Kidney (tissue), 14 donors: ENCODE data around the gene LCE1A. TPM values are rescaled to one million over a fixed set of nuclear protein-coding genes. Genes with fewer than 3 reads are reported as not detected.

ENCODE experiments used
- DNase-seq, 5 donors: peaks; one replicate each; pipeline ENCODE4 v3.0.0-alpha.2; 2013 to 2020
- FAIRE-seq: peaks from 2 replicates; lab custom pipeline; 2012; peaks lifted over from hg19 to GRCh38; lab: Jason Lieb, UNC
- H3K27ac ChIP-seq, 2 donors: one replicate each; pipeline ENCODE4 v1.7.0; 2013; ENCODE audit warnings: low read depth in 2 of 2, low read length in 2 of 2, inconsistent platforms in 1 of 2
- H3K27me3 ChIP-seq: one replicate; pipeline ENCODE4 v1.7.1; 2013; ENCODE audit warnings: low read length, inconsistent platforms; ENCODE audit not compliant: control insufficient read depth, insufficient read depth
- H3K36me3 ChIP-seq, 3 donors: one replicate each; pipeline versions ENCODE4 v1.7.0 to v1.7.1; 2013; ENCODE audit warnings: low read length in 3 of 3, control low read depth in 1 of 3, inconsistent platforms in 1 of 3; ENCODE audit not compliant: insufficient read depth in 3 of 3, control insufficient read depth in 2 of 3
- H3K4me1 ChIP-seq, 3 donors: one replicate each; pipeline versions ENCODE4 v1.7.0 to v1.7.1; 2013; ENCODE audit warnings: low read length in 3 of 3, inconsistent platforms in 1 of 3, low read depth in 1 of 3; ENCODE audit not compliant: control insufficient read depth in 2 of 3, insufficient read depth in 2 of 3
- H3K4me3 ChIP-seq, 3 donors: one replicate each; pipeline versions ENCODE4 v1.7.0 to v1.8.1; 2013; ENCODE audit warnings: low read length in 3 of 3, control low read depth in 1 of 3, inconsistent platforms in 1 of 3
- H3K9ac ChIP-seq, 3 donors: one replicate each; pipeline versions ENCODE4 v1.7.0 to v1.7.1; 2013; ENCODE audit warnings: low read length in 3 of 3, control low read depth in 1 of 3, inconsistent platforms in 1 of 3
- H3K9me3 ChIP-seq, 3 donors: one replicate each; pipeline versions ENCODE4 v1.7.0 to v1.7.1; 2013; ENCODE audit warnings: low read length in 3 of 3, control low read depth in 1 of 3, inconsistent platforms in 1 of 3; ENCODE audit not compliant: control insufficient read depth in 2 of 3, insufficient read depth in 1 of 3
- CTCF ChIP-seq: IDR thresholded peaks from 3 replicates; pipeline ENCODE4 v1.5.1; 2012; ENCODE audit warnings: mild to moderate bottlenecking, moderate library complexity, borderline replicate concordance; ENCODE audit not compliant: insufficient read depth; ENCODE audit errors: extremely low read depth
- intact Hi-C: fragments of 100-400 bp; cut with DNase I; formaldehyde crosslinking; loops from one replicate; pipeline ENCODE4 v1.11.1; 2022
- polyA plus RNA-seq: library from polyadenylated mRNA; stranded (reverse); fragments of 350-450 nt; fragmentation: Illumina TruSeq; extraction: RNeasy Lipid Tissue Mini Kit (QIAGEN cat#74804); gene quantifications from one replicate; pipeline ENCODE4 v1.2.3, GENCODE V29; 2014; ENCODE audit warnings: low read depth, low replicate concordance; ENCODE audit not compliant: insufficient read depth
- total RNA-seq: library from RNA; stranded (reverse); fragmentation: NEBNext Ultra II Directional; extraction: Animal tissue kit (Norgen Biotek cat#: 25700); gene quantifications from one replicate; pipeline ENCODE4 v1.2.1, GENCODE V29; 2021
- donor health status: control.
- donor health status: control.
- donor health status: control.
- donor health status: control.
- donor health status: control.
- donor health status: DM: yes; HTN: yes; CAD: no.
- donor health status: Normal renal cell carcinoma (clear cell type).

LCE1A gene
- total and polyA plus RNA-seq, 2 donors from 2014 or later = not detected

- no peaks in the 10 kb centered on the region for H3K36me3 ChIP-seq
- intact Hi-C loops = no loop called here
- no peaks in the 10 kb centered on the region for H3K9me3 ChIP-seq
- FAIRE-seq = no peak
- TF ChIP-seq CTCF = no peak
- no peak within 1 kb of the TSS for H3K27ac ChIP-seq
- DNase-seq = no peak
- H3K27me3 ChIP-seq = no peaks in the 10 kb centered on the region
- no peaks in the 10 kb centered on the region for H3K4me1 ChIP-seq
- no peak within 1 kb of the TSS for H3K4me3 ChIP-seq
- no peak within 1 kb of the TSS for H3K9ac ChIP-seq
Measured at GRCh38 chr1:152786077-152786476, 41.2 kb upstream of the LCE1A start, which contains the start of gene LCE1E. TSS of gene LCE1E (plus strand) at chr1:152786257. CDS start at chr1:152787300, 1,043 bp downstream.

GRCh38 chr1:152795686-152796085, 31.6 kb upstream of the LCE1A start:
- no peaks in the 10 kb centered on the region for H3K36me3 ChIP-seq
- H3K4me1 ChIP-seq = no peaks in the 10 kb centered on the region
- no peak for TF ChIP-seq CTCF
- H3K27ac ChIP-seq = no peak overlapping the region
- intact Hi-C loops = no loop called here
- no peak for FAIRE-seq
- H3K9me3 ChIP-seq = no peaks in the 10 kb centered on the region
- no peak overlapping the region for H3K4me3 ChIP-seq
- H3K27me3 ChIP-seq = no peaks in the 10 kb centered on the region
- no peak overlapping the region for H3K9ac ChIP-seq
- no peak for DNase-seq

- no peak for FAIRE-seq
- intact Hi-C loops = no loop called here
- TF ChIP-seq CTCF = no peak
Measured at GRCh38 chr1:152796421-152796820, 30.9 kb upstream of the LCE1A start, which contains the start of gene LCE1D. TSS of gene LCE1D (plus strand) at chr1:152796721. CDS start at chr1:152797795, 1,074 bp downstream.

GRCh38 chr1:152801333-152801732, 25.9 kb upstream of the LCE1A start:
- intact Hi-C loops = no loop called here
- no peak for TF ChIP-seq CTCF
- DNase-seq = no peak
- no peak for FAIRE-seq
- H3K4me3 ChIP-seq = no peak overlapping the region
- H3K27me3 ChIP-seq = no peaks in the 10 kb centered on the region
- H3K36me3 ChIP-seq = no peaks in the 10 kb centered on the region
- H3K9me3 ChIP-seq = no peaks in the 10 kb centered on the region
- no peak overlapping the region for H3K9ac ChIP-seq
- no peak overlapping the region for H3K27ac ChIP-seq
- peaks cover 0 to 5% (median 0%) of the 10 kb centered on the region in 3 donors for H3K4me1 ChIP-seq

More at GRCh38 chr1:152796421-152796820, 30.9 kb upstream of the LCE1A start, which contains the start of gene LCE1D:
- no peak within 1 kb of the TSS for H3K4me3 ChIP-seq
- H3K4me1 ChIP-seq = peaks cover 0 to 2% (median 0%) of the 10 kb centered on the region in 3 donors
- H3K9ac ChIP-seq = no peak within 1 kb of the TSS
- no peaks in the 10 kb centered on the region for H3K9me3 ChIP-seq
- DNase-seq = no peak
- no peaks in the 10 kb centered on the region for H3K36me3 ChIP-seq
- no peak within 1 kb of the TSS for H3K27ac ChIP-seq
- no peaks in the 10 kb centered on the region for H3K27me3 ChIP-seq
